Myocyte (in vitro differentiated cells): ENCODE results near the gene IPO9. TPM values are rescaled to one million over a fixed set of nuclear protein-coding genes. Genes with fewer than 3 reads are reported as not detected.

Experiments
- microRNA counts: library from miRNA; unstranded; fragments of <30 nt; microRNA quantifications from one replicate; lab custom pipeline; 2016
- microRNA-seq: library from miRNA; unstranded; fragments of <30 nt; microRNA quantifications from one replicate; pipeline ENCODE4, GENCODE V29; 2016
- total RNA-seq: library from RNA; depleted of rRNA; stranded (reverse); fragments of >200 nt; gene quantifications from 2 replicates; pipeline ENCODE4 v1.2.3, GENCODE V29; 2014

IPO9 gene
- total RNA-seq, 1 donor from 2014 or later: 25.3 TPM

MicroRNAs within 50 kb of the gene (microRNA counts, 767-probe panel; counts per million panel counts)
- microRNA hsa-miR-1231 (lab: Ali Mortazavi, UCI): not detected

Small RNAs within 50 kb of the gene (microRNA-seq; reads per million reads assigned to microRNA genes)
- not detected for gene MIR1231
- gene MIR6739: not detected

Other genes starting within 250 kb of the IPO9 start
- gene SHISA4, start 59.7 kb downstream of the IPO9 start, total RNA-seq: 167 and 196 TPM in 2 replicates
- gene LMOD1, start 117.4 kb downstream of the IPO9 start, total RNA-seq: 3.2 and 6.0 TPM in 2 replicates
- 38.9 and 59.4 TPM in 2 replicates for gene TIMM17A, start 126.3 kb downstream of the IPO9 start, total RNA-seq
- gene RNPEP, start 153.5 kb downstream of the IPO9 start, total RNA-seq: 28.1 and 33.1 TPM in 2 replicates
- 0.68 TPM in 1 of 2 replicates, not detected in the other for gene ELF3, start 181.4 kb downstream of the IPO9 start, total RNA-seq